SK-N-SH (cell line): ENCODE data around the gene ZNF586. TPM values are rescaled to one million over a fixed set of nuclear protein-coding genes. Genes with fewer than 3 reads are reported as not detected.

Experiments used
- CTCF ChIA-PET: fragments of 300-600, 350-600 bp; formaldehyde crosslinking; extraction: SDS; loops from one replicate; lab custom pipeline; 2021; lab: Yijun Ruan, JAX
- POLR2A ChIA-PET: fragments of 350-600 bp; sonication (Branson Sonifier 250); formaldehyde crosslinking; extraction: SDS; loops from one replicate; lab custom pipeline; 2020; ENCODE audit warnings: antibody characterized with exemption, inconsistent platforms; lab: Yijun Ruan, JAX
- DNase-seq: peaks from one replicate; pipeline ENCODE4 v3.0.0; 2012
- H2AFZ ChIP-seq: fragments of 200-600 bp; sonication (generic); 2 replicates; pipeline ENCODE4 v1.8.1; 2016; ENCODE audit warnings: antibody characterized with exemption, mild to moderate bottlenecking, low read depth
- H3F3A ChIP-seq: fragments of 200-600 bp; sonication (generic); replicated peaks from 2 replicates; pipeline ENCODE3; 2016; ENCODE audit warnings: antibody characterized with exemption, mild to moderate bottlenecking; ENCODE audit not compliant: insufficient read depth
- H3K27ac ChIP-seq, 2 experiments: fragments of 200-500 bp in 1 of 2; fragments of 200-600 bp in 1 of 2; sonication (Bioruptor generic) in 1 of 2; sonication (generic), shearing (Covaris generic) in 1 of 2; 2 replicates each; pipeline versions ENCODE4 v1.5.1 to v1.6.1; 2014 to 2016; ENCODE audit warnings: low read depth in 2 of 2, inconsistent platforms in 1 of 2, low read length in 1 of 2, mild to moderate bottlenecking in 1 of 2, mixed read lengths in 1 of 2
- H3K27me3 ChIP-seq: fragments of 200-600 bp; sonication (generic), shearing (Covaris generic); 2 replicates; pipeline ENCODE4 v1.6.1; 2016; ENCODE audit warnings: mixed run types; ENCODE audit not compliant: insufficient read depth
- H3K36me3 ChIP-seq, 2 experiments: fragments of 200-500 bp in 1 of 2; fragments of 200-600 bp in 1 of 2; sonication (Bioruptor generic) in 1 of 2; sonication (generic) in 1 of 2; replicated peaks in 1 of 2; 2 replicates each; pipeline versions ENCODE3 to v1.5.1; 2014 to 2016; ENCODE audit warnings: low read length in 1 of 2, mild to moderate bottlenecking in 1 of 2; ENCODE audit not compliant: insufficient read depth in 2 of 2, control insufficient read depth in 1 of 2
- H3K4me1 ChIP-seq, 2 experiments: fragments of 200-500 bp in 1 of 2; fragments of 200-600 bp in 1 of 2; sonication (Bioruptor generic) in 1 of 2; sonication (generic), shearing (Covaris generic) in 1 of 2; 2 replicates each; pipeline versions ENCODE4 v1.5.1 to v1.6.1; 2014 to 2016; ENCODE audit warnings: low read depth in 1 of 2, low read length in 1 of 2, mixed run types in 1 of 2; ENCODE audit not compliant: insufficient read depth in 2 of 2, control insufficient read depth in 1 of 2
- H3K4me2 ChIP-seq: fragments of 200-600 bp; sonication (generic), shearing (Covaris generic); 2 replicates; pipeline ENCODE4 v1.6.1; 2017; ENCODE audit warnings: mixed run types
- H3K4me3 ChIP-seq, 2 experiments: fragments of 200-500 bp in 1 of 2; fragments of 200-600 bp in 1 of 2; sonication (Bioruptor generic) in 1 of 2; sonication (generic), shearing (Covaris generic) in 1 of 2; 2 replicates each; pipeline versions ENCODE4 v1.5.1 to v1.8.1; 2014 to 2016; ENCODE audit warnings: low read depth in 2 of 2, inconsistent platforms in 1 of 2, low read length in 1 of 2, mild to moderate bottlenecking in 1 of 2, mixed read lengths in 1 of 2, moderate library complexity in 1 of 2
- H3K79me2 ChIP-seq: fragments of 200-600 bp; sonication (generic); 2 replicates; pipeline ENCODE4 v1.8.1; 2017; ENCODE audit warnings: mild to moderate bottlenecking; ENCODE audit not compliant: insufficient read depth
- H3K9ac ChIP-seq: fragments of 200-600 bp; sonication (generic); 2 replicates; pipeline ENCODE4 v1.6.1; 2017; ENCODE audit warnings: mixed run types
- H3K9me2 ChIP-seq: fragments of 200-600 bp; sonication (generic); 2 replicates; pipeline ENCODE4 v1.6.1; 2017; ENCODE audit warnings: mixed run types
- H3K9me3 ChIP-seq: fragments of 200-600 bp; sonication (generic); 2 replicates; pipeline ENCODE4 v1.6.1; 2017; ENCODE audit warnings: mixed run types, mild to moderate bottlenecking, moderate library complexity
- H4K20me1 ChIP-seq: fragments of 200-600 bp; sonication (generic); 2 replicates; pipeline ENCODE4 v1.6.1; 2017; ENCODE audit warnings: mild to moderate bottlenecking, mixed run types; ENCODE audit not compliant: insufficient read depth
- CHD2 ChIP-seq: fragments of 150-350 bp; IDR thresholded peaks from 2 replicates; pipeline ENCODE4 v1.6.1; 2018; ENCODE audit warnings: low read length; ENCODE audit not compliant: partially characterized antibody
- ELF1 ChIP-seq: IDR thresholded peaks from 2 replicates; pipeline ENCODE4 v1.4.0; 2012
- EZH2phosphoT487 ChIP-seq: fragments of 200-600 bp; sonication (generic); IDR thresholded peaks from 2 replicates; pipeline ENCODE4 v1.6.1; 2017; ENCODE audit warnings: low read depth, mixed run types, mild to moderate bottlenecking, antibody characterized with exemption, moderate library complexity, borderline replicate concordance
- FOXM1 ChIP-seq: IDR thresholded peaks from 2 replicates; pipeline ENCODE4 v1.4.0; 2012; ENCODE audit warnings: low read depth, mild to moderate bottlenecking
- IRF3 ChIP-seq: fragments of 150-350 bp; IDR thresholded peaks from 2 replicates; pipeline ENCODE4 v1.6.1; 2016; ENCODE audit warnings: mild to moderate bottlenecking, low read depth, low read length
- NFIC ChIP-seq: IDR thresholded peaks from 2 replicates; pipeline ENCODE4 v1.4.0; 2012; ENCODE audit warnings: borderline replicate concordance
- NRF1 ChIP-seq: IDR thresholded peaks from 2 replicates; pipeline ENCODE4 v1.6.1; 2012; ENCODE audit warnings: low read depth, mild to moderate bottlenecking, low read length
- PBX3 ChIP-seq: IDR thresholded peaks from 2 replicates; pipeline ENCODE4; 2012
- RAD21 ChIP-seq: IDR thresholded peaks from 2 replicates; pipeline ENCODE4 v1.6.1; 2012; ENCODE audit warnings: mild to moderate bottlenecking, low read length
- RCOR1 ChIP-seq: fragments of 150-350 bp; IDR thresholded peaks from 2 replicates; pipeline ENCODE4 v1.6.1; 2017; ENCODE audit warnings: antibody characterized with exemption, low read length
- RXRA ChIP-seq: IDR thresholded peaks from 2 replicates; pipeline ENCODE4 v1.4.0; 2012; ENCODE audit warnings: low read depth, mild to moderate bottlenecking, borderline replicate concordance
- SMC3 ChIP-seq: IDR thresholded peaks from 2 replicates; pipeline ENCODE4 v1.6.1; 2012; ENCODE audit warnings: low read depth, low read length, improper control_type of control experiment
- TAF1 ChIP-seq: IDR thresholded peaks from 2 replicates; pipeline ENCODE4 v1.6.1; 2012; ENCODE audit warnings: low read depth, mild to moderate bottlenecking, low read length, moderate library complexity, borderline replicate concordance
- TEAD4 ChIP-seq: IDR thresholded peaks from 2 replicates; pipeline ENCODE4 v1.4.0; 2012; ENCODE audit warnings: mild to moderate bottlenecking, borderline replicate concordance; ENCODE audit not compliant: insufficient read depth
- WGBS: methylation state at CpG from one replicate; pipeline ENCODE4 v1.1.6; 2017; ENCODE audit warnings: low lambda C conversion rate; 5-methylcytosine and 5-hydroxymethylcytosine counted together
- polyA plus RNA-seq, 3 experiments: library from polyadenylated mRNA; depleted of rRNA; stranded (reverse); fragments of >200 nt; gene quantifications; 2 replicates each; pipeline ENCODE4 v1.2.3, GENCODE V29; 2012
- TF ChIP-seq, protein P1 (sequence below): IDR thresholded peaks from 2 replicates; pipeline ENCODE4 v1.6.1; 2012; ENCODE audit warnings: mild to moderate bottlenecking, low read depth, low read length, moderate library complexity
- TF ChIP-seq, protein P2 (sequence below): fragments of 150-350 bp; IDR thresholded peaks from 2 replicates; pipeline ENCODE4 v1.6.1; 2017; ENCODE audit warnings: antibody characterized with exemption, low read length, low read depth, borderline replicate concordance

Gene ZNF586
- polyA plus RNA-seq, 1 of the 3 experiments (the other 2 are of a cell fraction), result 3.5 TPM

DNA sequence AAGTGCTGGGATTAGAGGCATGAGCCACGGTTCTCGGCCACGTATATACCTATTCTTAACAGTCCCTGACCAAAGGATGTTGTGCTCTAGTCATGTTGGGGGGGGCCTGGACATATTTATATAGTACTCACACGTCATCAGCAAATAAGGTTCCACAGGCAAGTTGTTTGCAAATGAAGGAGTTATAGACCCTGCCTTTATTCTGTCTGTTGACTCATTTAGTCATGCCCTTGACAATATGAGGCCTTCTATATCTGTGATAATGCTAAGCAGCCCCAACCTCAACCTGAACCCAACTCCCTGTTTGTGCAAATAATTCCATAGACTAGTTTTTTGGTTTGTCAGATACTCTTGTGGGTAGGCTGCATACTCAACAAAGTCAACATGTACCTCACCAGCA is 8.9 kb downstream of the ZNF586 start:
- Histone ChIP-seq H3K4me3 (no peak overlapping the region), H3K9ac (no peak overlapping the region), H3K4me1 (no peaks in the 10 kb centered on the region), H3K27me3 (no peaks in the 10 kb centered on the region), H3K36me3 (peaks cover 26 to 43% of the 10 kb centered on the region in 2 experiments), H4K20me1 (no peaks in the 10 kb centered on the region), H3K9me3 (0 out of 2 replicates have a peak, but pooled peaks cover 4% of the 10 kb centered on the region), H3K9me2 (no peaks in the 10 kb centered on the region), H3K27ac (no peak overlapping the region), H3F3A (no peaks in the 10 kb centered on the region), H2AFZ (no peak overlapping the region), H3K4me2 (no peak overlapping the region), H3K79me2 (peaks cover 38% of the 10 kb centered on the region; the same call in 1 of the 2 replicates)
- ChIA-PET CTCF (no interaction called here), POLR2A (no interaction called here)
- 91% methylated on average over 4 of the region's 4 CpGs for WGBS
- TF ChIP-seq NRF1 (no peak), RCOR1 (no peak), IRF3 (no peak), FOXM1 (no peak), PBX3 (no peak), RAD21 (no peak), CHD2 (no peak), NFIC (no peak), SMC3 (no peak), TEAD4 (no peak), ELF1 (no peak), RXRA (no peak), EZH2phosphoT487 (no peak), TAF1 (no peak)
- TF ChIP-seq, protein P1, sequence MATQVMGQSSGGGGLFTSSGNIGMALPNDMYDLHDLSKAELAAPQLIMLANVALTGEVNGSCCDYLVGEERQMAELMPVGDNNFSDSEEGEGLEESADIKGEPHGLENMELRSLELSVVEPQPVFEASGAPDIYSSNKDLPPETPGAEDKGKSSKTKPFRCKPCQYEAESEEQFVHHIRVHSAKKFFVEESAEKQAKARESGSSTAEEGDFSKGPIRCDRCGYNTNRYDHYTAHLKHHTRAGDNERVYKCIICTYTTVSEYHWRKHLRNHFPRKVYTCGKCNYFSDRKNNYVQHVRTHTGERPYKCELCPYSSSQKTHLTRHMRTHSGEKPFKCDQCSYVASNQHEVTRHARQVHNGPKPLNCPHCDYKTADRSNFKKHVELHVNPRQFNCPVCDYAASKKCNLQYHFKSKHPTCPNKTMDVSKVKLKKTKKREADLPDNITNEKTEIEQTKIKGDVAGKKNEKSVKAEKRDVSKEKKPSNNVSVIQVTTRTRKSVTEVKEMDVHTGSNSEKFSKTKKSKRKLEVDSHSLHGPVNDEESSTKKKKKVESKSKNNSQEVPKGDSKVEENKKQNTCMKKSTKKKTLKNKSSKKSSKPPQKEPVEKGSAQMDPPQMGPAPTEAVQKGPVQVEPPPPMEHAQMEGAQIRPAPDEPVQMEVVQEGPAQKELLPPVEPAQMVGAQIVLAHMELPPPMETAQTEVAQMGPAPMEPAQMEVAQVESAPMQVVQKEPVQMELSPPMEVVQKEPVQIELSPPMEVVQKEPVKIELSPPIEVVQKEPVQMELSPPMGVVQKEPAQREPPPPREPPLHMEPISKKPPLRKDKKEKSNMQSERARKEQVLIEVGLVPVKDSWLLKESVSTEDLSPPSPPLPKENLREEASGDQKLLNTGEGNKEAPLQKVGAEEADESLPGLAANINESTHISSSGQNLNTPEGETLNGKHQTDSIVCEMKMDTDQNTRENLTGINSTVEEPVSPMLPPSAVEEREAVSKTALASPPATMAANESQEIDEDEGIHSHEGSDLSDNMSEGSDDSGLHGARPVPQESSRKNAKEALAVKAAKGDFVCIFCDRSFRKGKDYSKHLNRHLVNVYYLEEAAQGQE, result no peak
- TF ChIP-seq, protein P2, sequence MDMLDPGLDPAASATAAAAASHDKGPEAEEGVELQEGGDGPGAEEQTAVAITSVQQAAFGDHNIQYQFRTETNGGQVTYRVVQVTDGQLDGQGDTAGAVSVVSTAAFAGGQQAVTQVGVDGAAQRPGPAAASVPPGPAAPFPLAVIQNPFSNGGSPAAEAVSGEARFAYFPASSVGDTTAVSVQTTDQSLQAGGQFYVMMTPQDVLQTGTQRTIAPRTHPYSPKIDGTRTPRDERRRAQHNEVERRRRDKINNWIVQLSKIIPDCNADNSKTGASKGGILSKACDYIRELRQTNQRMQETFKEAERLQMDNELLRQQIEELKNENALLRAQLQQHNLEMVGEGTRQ, result no peak
- no peak for DNase-seq
